Colon (tissue), 2 donors: ENCODE results near the gene SPRR2F.
"Not testable (repeated sequence)": the region's sequence is repeated elsewhere in the genome, so short reads cannot be mapped to it uniquely, and the experiment has no call there.

Source experiments
- FAIRE-seq: peaks from 2 replicates; lab custom pipeline; 2012; peaks lifted over from hg19 to GRCh38; lab: Jason Lieb, UNC
- donor health status: control.
- donor health status: control.

The SPRR2F gene, protein sequence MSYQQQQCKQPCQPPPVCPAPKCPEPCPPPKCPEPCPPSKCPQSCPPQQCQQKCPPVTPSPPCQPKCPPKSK

GRCh38 chr1:153113416-153113815 is at the start of gene SPRR2F:
Gene SPRR2F, minus strand, starts transcription at chr1:153113516. Its CDS starts 783 bp downstream, at chr1:153112733.
- FAIRE-seq, result no peak

DNA sequence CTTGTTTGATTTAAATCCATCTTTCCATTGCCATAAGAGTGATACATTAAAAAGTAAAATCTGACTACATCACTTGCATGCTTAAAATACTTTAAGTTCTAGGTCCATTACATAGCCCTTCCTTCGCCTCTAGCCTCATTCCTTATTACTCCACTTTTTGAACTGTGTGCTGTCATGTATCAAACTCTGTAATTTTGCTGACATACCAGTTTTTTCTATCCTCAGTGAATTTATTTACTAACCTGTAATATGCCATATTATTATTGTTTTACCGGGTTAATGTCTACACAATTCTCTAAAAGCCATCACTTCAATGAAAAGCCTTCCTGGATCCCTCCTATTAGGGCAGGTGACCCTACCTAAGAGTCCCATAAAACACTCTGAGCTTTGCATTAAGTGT is 42.2 kb upstream of the SPRR2F start:
- no peak for FAIRE-seq

DNA sequence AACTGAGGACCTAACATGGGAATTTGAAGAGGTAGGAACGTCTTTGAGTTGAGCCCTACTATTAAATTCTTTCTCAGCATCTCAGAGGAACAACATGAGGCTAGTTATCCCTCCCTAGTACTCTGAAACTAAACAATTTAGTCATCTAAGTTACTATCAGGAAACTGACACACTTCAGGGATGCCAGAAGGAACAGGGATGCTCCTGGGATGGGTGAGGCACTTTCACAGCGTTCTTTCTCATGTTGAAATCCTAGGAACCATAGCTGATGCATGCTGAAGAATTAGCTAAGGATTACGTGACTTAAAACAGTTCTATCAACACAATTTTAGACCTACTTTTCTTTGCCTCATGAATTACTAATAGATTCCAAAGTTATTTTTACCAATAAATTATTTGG is 39.2 kb upstream of the SPRR2F start:
- FAIRE-seq, result no peak

- FAIRE-seq, result no peak
Measured at GRCh38 chr1:153150846-153151245, 37.5 kb upstream of the SPRR2F start, which contains the start of gene SPRR2G. Gene SPRR2G, minus strand, starts transcription at chr1:153150890. Its CDS starts 780 bp downstream, at chr1:153150110.

DNA sequence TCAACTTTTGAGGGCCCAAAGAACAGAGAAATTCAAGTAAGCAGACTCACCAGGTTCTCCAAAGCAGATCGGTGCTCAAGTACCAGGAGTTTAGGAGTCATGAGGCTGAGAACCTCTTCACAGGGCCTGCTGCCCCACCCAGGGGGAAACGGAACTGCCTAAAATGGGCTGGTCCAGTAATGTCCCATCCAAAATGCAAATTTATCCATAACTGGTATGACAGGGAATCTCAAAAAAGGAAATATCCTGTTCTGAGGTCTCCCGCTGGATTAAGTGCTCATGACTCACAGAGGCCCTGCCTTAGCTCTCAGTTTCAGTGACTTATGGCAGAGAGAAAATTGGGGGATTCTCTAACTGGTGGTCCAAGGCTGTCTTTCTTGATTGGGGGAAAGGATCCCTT is 28.1 kb upstream of the SPRR2F start:
- no peak for FAIRE-seq

DNA sequence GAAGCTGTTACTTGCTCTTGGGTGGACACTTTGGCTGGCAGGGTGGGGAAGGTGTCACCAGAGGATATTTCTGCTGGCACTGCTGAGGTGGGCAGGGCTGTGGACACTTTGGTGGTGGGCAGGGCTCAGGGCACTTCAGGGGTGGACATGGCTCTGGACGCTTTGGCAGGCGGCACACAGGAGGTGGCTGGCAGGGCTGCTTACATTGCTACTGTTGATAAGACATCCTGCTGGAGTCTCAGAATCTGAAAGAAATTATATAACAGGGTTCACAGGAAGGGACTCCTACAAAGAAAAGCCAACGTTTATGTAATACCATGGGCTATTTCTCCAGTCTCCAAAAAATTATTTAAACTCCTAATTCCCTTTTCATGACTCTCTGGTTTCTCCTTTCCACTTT is 27.2 kb upstream of the SPRR2F start:
- FAIRE-seq, result no peak

- FAIRE-seq, result no peak
Measured at GRCh38 chr1:153133743-153134142, 20.4 kb upstream of the SPRR2F start.

DNA sequence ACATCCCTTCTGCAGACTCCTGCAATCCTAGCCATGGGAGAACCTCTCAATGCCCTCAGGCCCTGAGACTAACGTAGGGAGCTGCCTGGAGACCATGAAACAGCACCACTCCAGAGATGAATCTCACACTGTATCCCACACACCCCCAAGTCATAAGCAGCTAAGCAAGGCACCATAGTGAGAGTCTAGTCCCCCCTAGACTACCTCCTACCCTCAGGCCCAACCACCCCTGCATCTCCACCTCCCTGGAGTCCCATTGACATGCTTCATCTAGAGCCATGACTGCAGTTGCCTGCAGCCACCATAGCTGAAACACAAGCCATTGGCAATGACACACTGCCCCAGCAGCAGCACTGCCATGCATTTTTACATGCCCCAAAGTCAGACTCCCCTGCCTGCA is 20.0 kb upstream of the SPRR2F start:
- no peak for FAIRE-seq

GRCh38 chr1:153128688-153129087 is 15.4 kb upstream of the SPRR2F start:
- FAIRE-seq, result not testable (repeated sequence)

DNA sequence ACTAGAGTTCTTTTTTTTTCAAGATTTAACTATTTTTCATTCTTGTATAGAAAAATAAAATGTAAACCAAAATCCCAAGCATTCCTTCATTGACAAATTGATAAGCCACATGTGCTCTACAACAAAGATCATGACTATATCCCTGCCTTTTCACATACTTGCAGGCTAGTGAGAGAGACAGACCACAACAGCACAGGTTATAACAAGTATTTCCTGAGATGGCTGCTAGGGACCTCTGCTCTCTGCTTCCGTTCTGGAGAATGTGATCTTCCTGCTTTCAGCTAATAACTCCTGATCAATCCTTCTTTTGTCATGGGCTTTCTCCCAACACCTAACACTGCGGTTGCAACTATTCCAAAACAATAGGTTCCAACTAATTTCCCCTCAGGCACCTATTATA is 14.0 kb upstream of the SPRR2F start:
- FAIRE-seq, result no peak

GRCh38 chr1:153125536-153125935 is 12.2 kb upstream of the SPRR2F start:
- FAIRE-seq, result no peak

- not testable (repeated sequence) for FAIRE-seq
Measured at GRCh38 chr1:153123793-153124192, 10.5 kb upstream of the SPRR2F start.

DNA sequence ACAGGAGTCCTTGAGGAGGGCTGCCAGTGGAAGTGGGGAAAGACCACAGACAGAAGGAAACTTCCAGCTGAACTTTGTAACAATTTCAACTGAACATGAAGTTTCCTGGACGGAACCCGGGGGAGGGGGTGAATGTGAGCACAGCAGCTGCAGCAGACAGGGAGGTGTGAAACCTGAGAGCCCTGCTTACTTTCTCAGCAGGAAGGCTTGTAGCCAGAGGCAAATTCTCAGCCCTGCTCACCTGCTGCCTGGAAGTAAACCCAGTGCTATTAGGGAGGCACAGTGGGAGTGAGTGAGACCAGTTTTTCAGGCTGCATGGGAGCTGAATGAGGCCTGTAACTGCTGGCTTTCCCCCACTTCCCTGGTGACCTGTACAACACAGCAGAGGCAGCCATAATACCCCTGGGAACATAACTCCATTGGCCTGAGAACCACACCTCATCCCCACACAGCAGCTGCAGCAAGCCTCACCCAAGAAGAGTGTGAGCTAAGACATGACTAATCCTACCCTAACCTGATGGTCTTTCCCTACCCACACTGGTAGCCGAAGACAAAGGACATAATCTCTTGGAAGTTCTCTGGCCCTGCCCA is 9.6 kb upstream of the SPRR2F start:
- FAIRE-seq, result no peak

- no peak for FAIRE-seq
Measured at GRCh38 chr1:153120945-153121344, 7.6 kb upstream of the SPRR2F start.

GRCh38 chr1:153119491-153119971 is 6.2 kb upstream of the SPRR2F start:
- FAIRE-seq, result no peak

DNA sequence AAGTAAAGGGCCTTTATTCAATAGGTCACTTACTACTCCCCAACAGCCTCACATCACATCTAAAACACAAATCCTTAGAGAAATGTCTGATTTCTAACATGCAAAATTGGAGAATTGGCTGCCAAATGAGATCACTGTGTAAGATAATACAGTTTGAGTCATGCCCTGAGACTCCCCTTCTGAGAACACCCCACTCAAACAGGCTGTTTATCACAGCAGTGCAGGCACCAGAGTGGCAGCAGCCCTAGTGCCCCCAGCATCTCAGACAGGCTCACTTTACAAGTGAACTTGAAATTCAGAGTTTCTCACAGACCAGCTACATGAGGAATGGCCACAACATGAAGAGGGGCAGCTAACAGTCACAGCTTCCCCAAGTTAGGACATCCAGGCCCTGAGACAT is 1.9 kb upstream of the SPRR2F start:
- not testable (repeated sequence) for FAIRE-seq

DNA sequence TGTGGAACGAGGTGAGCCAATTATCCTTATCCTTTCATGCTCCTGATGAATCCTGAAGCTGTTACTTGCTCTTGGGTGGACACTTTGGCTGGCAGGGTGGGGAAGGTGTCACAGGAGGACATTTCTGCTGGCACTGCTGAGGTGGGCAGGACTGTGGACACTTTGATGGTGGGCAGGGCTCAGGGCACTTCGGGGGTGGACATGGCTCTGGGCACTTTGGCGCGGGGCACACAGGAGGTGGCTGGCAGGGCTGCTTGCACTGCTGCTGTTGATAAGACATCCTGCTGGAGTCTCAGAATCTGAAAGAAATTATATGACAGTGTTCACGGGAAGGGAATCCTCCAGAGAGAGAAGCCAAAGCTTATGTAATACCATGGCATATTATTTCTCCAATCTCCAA is 862 bp downstream of the SPRR2F start:
- FAIRE-seq, result not testable (repeated sequence)

DNA sequence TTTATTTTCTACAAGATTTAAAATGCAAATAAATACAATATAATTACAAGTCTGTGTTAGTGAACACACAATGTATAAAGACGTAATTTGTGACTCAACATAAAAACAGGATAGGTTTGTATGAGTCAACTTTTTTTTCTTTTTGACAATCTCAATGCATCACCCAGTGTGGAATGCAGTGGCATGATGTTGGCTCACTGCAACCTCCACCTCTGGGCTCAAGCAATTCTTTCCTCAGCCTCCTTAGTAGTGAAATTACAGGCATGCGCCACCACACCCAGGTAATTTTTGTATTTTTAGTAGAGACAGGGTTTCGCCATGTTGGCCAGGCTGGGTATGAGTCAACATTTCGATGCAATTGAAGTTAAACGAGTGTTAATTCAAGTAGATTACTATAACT is 13.1 kb downstream of the SPRR2F start:
- FAIRE-seq, result no peak

- no peak for FAIRE-seq
Measured at GRCh38 chr1:153099461-153100045, 13.8 kb downstream of the SPRR2F start.

- no peak for FAIRE-seq
Measured at GRCh38 chr1:153095764-153096163, 17.6 kb downstream of the SPRR2F start.

DNA sequence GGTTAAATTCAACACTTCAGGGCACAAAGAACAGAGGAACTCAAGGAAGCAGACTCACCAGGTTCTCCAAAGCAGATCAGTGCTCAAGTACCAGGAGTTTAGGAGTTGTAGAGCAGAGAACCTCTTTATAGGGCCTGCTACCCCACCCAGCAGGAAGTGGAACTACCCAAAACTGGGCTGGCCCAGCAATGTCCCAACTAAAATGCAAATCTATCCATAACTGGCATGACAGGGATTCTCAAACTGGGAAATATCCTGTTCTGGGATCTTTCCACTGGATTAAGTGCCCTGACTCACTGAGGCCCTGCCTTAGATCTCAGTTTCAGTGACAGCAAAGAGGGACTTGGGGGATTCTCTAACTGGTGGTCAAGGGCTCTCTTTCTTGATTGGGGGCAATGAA is 18.9 kb downstream of the SPRR2F start, which contains the start of gene SPRR2E:
TSS of gene SPRR2E (minus strand) at position 101 of the 400 bp plus-strand sequence. CDS start 775 bp downstream, outside the sequence.
- FAIRE-seq, result no peak

DNA sequence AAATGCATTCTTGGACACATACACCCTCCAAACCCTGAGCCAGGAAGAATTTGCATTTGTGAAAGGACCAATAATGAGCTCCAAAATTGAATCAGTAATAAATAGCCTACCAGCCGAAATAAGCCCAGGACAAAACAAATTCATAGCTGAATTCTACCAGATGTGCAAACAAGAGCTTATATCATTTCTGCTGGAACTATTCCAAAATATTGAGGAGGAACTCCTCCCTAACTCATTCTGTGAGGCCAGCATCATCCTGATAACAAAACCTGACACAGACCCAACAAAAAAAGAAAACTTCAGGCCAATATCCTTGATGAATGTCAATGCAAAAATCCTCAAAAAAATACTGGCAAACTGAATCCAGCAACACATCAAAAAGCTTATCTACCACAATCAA is 25.7 kb downstream of the SPRR2F start:
- no peak for FAIRE-seq

GRCh38 chr1:153081736-153082135 is 31.6 kb downstream of the SPRR2F start:
- FAIRE-seq, result no peak
